ENCODE data around the gene MEDAG.

The MEDAG gene

GRCh38 chr13:30906411-30907051 is 460 bp downstream of the MEDAG start:
- Histone ChIP-seq H3K4me1 (ENCODE audit: control insufficient read depth in 1 of 2, insufficient read depth in 2 of 2, low read length in 2 of 2) (no peaks in the 10 kb centered on the region), H3K36me3 (ENCODE audit: control insufficient read depth in 1 of 2, insufficient read depth in 2 of 2, low read length in 2 of 2) (no peaks in the 10 kb centered on the region), H3K9me3 (ENCODE audit: control insufficient read depth in 1 of 2, low read length in 2 of 2) (no peaks in the 10 kb centered on the region), H3K27me3 (ENCODE audit: control insufficient read depth in 1 of 2, insufficient read depth in 2 of 2, low read length in 2 of 2) (peaks cover 33 to 46% of the 10 kb centered on the region in 2 donors), H3K4me3 (ENCODE audit: low read depth in 1 of 2, low read length in 2 of 2) (peak overlapping the region in 1 of 2 donors; percentile 21), H3K9ac (ENCODE audit: low read depth in 1 of 2, low read length in 2 of 2) (no peak overlapping the region), H3K27ac (ENCODE audit: low read depth, low read length) (no peak overlapping the region)

DNA sequence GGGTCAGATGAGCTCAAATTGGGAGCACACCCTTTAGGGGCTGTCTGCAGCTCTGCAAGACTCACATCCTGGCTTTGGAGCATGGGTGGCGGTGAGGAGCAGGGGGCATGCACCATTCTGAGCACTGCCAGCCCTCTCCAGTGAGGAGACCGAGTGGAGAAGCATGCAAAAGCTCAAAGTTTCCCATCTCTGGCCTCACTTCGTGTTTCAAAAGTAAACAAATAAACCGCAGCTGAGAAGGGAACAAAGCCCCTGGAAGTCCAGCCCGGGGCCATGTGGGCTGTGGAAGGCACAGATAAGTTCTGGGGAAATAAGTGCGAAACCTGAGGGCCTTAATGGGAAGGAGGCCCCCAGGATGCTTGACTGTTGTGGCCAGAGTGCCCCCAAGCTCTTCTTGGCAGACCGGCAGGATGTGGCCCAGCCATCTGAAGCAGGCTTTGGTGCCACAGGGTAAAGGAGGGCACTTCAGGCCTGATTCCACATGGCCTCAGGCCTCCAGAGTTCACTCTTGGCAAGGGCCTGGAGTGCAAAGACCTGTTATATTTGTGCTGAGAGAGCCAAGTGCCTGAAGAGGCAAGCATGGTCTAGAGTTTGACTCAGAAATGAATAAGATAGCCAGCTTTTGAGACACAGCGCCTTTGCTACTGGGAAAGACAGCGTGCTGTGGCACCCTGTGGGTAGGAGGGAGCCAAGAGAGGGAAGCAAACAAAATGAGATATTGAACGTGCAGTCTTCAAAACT is 1.2 kb downstream of the MEDAG start:
- H3K9me3 ChIP-seq (ENCODE audit: control insufficient read depth in 1 of 2, low read length in 2 of 2): no peaks in the 10 kb centered on the region
- H3K4me1 ChIP-seq (ENCODE audit: control insufficient read depth in 1 of 2, insufficient read depth in 2 of 2, low read length in 2 of 2): no peaks in the 10 kb centered on the region
- H3K4me3 ChIP-seq (ENCODE audit: low read depth in 1 of 2, low read length in 2 of 2): no peak overlapping the region
- H3K27ac ChIP-seq (ENCODE audit: low read depth, low read length): no peak overlapping the region
- no peaks in the 10 kb centered on the region for H3K36me3 ChIP-seq (ENCODE audit: control insufficient read depth in 1 of 2, insufficient read depth in 2 of 2, low read length in 2 of 2)
- H3K9ac ChIP-seq (ENCODE audit: low read depth in 1 of 2, low read length in 2 of 2): no peak overlapping the region
- H3K27me3 ChIP-seq (ENCODE audit: control insufficient read depth in 1 of 2, insufficient read depth in 2 of 2, low read length in 2 of 2): peaks cover 33 to 42% of the 10 kb centered on the region in 2 donors

DNA sequence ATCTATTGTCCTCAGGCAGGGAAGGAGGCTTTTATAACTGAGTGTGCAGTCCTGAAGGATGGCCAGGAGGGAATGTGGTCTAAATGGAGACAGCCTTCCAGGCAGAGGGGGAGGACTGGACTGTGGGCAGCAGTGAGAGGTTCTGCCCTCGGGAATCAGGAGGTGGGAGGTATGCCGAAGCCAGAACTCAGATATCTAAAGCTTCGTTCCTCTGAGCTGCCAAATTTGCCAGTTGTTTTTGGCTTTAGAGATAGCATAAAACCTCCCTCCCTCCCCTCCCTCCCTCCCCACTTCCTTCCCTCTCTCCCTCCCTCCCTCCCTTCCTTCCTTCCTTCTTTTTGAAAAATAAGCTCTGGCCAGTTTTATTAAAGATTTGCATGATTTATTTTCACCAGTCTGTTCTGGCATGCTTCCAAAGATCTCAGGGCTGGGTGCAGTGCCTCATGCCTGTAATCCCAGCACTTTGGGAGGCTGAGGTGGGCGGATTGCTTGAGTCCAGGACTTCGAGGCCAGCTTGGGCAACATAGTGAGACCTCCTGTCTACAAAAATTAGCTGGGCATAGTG is 2.4 kb downstream of the MEDAG start:
- H3K27ac ChIP-seq (ENCODE audit: low read depth, low read length): no peak overlapping the region
- H3K9ac ChIP-seq (ENCODE audit: low read depth in 1 of 2, low read length in 2 of 2): no peak overlapping the region
- H3K4me1 ChIP-seq (ENCODE audit: control insufficient read depth in 1 of 2, insufficient read depth in 2 of 2, low read length in 2 of 2): no peaks in the 10 kb centered on the region
- H3K4me3 ChIP-seq (ENCODE audit: low read depth in 1 of 2, low read length in 2 of 2): no peak overlapping the region
- no peaks in the 10 kb centered on the region for H3K9me3 ChIP-seq (ENCODE audit: control insufficient read depth in 1 of 2, low read length in 2 of 2)
- H3K27me3 ChIP-seq (ENCODE audit: control insufficient read depth in 1 of 2, insufficient read depth in 2 of 2, low read length in 2 of 2): peaks cover 33 to 35% of the 10 kb centered on the region in 2 donors
- H3K36me3 ChIP-seq (ENCODE audit: control insufficient read depth in 1 of 2, insufficient read depth in 2 of 2, low read length in 2 of 2): no peaks in the 10 kb centered on the region

GRCh38 chr13:30910676-30911075 is 4.6 kb downstream of the MEDAG start:
- Histone ChIP-seq H3K9me3 (ENCODE audit: control insufficient read depth in 1 of 2, low read length in 2 of 2) (no peaks in the 10 kb centered on the region), H3K4me1 (ENCODE audit: control insufficient read depth in 1 of 2, insufficient read depth in 2 of 2, low read length in 2 of 2) (no peaks in the 10 kb centered on the region), H3K4me3 (ENCODE audit: low read depth in 1 of 2, low read length in 2 of 2) (no peak overlapping the region), H3K27ac (ENCODE audit: low read depth, low read length) (no peak overlapping the region), H3K36me3 (ENCODE audit: control insufficient read depth in 1 of 2, insufficient read depth in 2 of 2, low read length in 2 of 2) (no peaks in the 10 kb centered on the region), H3K27me3 (ENCODE audit: control insufficient read depth in 1 of 2, insufficient read depth in 2 of 2, low read length in 2 of 2) (peaks cover 15 to 23% of the 10 kb centered on the region in 2 donors), H3K9ac (ENCODE audit: low read depth in 1 of 2, low read length in 2 of 2) (no peak overlapping the region)

GRCh38 chr13:30915691-30916541 is 9.8 kb downstream of the MEDAG start:
- H3K9ac ChIP-seq (ENCODE audit: low read depth in 1 of 2, low read length in 2 of 2): no peak overlapping the region
- no peak overlapping the region for H3K4me3 ChIP-seq (ENCODE audit: low read depth in 1 of 2, low read length in 2 of 2)
- peaks cover 0 to 3% of the 10 kb centered on the region in 2 donors for H3K27me3 ChIP-seq (ENCODE audit: control insufficient read depth in 1 of 2, insufficient read depth in 2 of 2, low read length in 2 of 2)
- no peak overlapping the region for H3K27ac ChIP-seq (ENCODE audit: low read depth, low read length)
- no peaks in the 10 kb centered on the region for H3K9me3 ChIP-seq (ENCODE audit: control insufficient read depth in 1 of 2, low read length in 2 of 2)
- H3K4me1 ChIP-seq (ENCODE audit: control insufficient read depth in 1 of 2, insufficient read depth in 2 of 2, low read length in 2 of 2): no peaks in the 10 kb centered on the region
- no peaks in the 10 kb centered on the region for H3K36me3 ChIP-seq (ENCODE audit: control insufficient read depth in 1 of 2, insufficient read depth in 2 of 2, low read length in 2 of 2)

DNA sequence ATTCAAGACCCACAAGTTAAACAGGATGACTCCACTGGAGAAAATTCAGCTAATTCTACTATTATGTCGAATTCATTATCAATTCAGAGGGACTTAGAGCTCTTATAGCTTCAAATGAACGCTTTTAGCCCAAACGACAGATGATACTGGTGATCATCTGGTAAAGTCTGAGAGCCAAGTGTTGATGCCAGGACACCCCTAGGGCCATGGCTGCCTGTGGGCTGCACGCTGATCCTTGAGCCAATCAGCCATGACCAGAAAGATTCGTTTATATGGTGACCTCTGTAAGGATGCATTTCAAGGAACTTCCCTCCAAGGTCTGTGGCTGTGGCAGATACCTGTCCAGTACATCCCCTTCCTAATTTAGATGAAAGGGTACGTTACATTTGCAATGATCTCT is 10.9 kb downstream of the MEDAG start:
- Histone ChIP-seq H3K27ac (ENCODE audit: low read depth, low read length) (no peak overlapping the region), H3K4me3 (ENCODE audit: low read depth in 1 of 2, low read length in 2 of 2) (no peak overlapping the region), H3K9ac (ENCODE audit: low read depth in 1 of 2, low read length in 2 of 2) (no peak overlapping the region), H3K36me3 (ENCODE audit: control insufficient read depth in 1 of 2, insufficient read depth in 2 of 2, low read length in 2 of 2) (no peaks in the 10 kb centered on the region), H3K27me3 (ENCODE audit: control insufficient read depth in 1 of 2, insufficient read depth in 2 of 2, low read length in 2 of 2) (peaks cover 0 to 3% of the 10 kb centered on the region in 2 donors), H3K9me3 (ENCODE audit: control insufficient read depth in 1 of 2, low read length in 2 of 2) (no peaks in the 10 kb centered on the region), H3K4me1 (ENCODE audit: control insufficient read depth in 1 of 2, insufficient read depth in 2 of 2, low read length in 2 of 2) (no peaks in the 10 kb centered on the region)

GRCh38 chr13:30918662-30919405 is 12.8 kb downstream of the MEDAG start:
- H3K4me3 ChIP-seq (ENCODE audit: low read depth in 1 of 2, low read length in 2 of 2): no peak overlapping the region
- H3K9me3 ChIP-seq (ENCODE audit: control insufficient read depth in 1 of 2, low read length in 2 of 2): no peaks in the 10 kb centered on the region
- no peaks in the 10 kb centered on the region for H3K4me1 ChIP-seq (ENCODE audit: control insufficient read depth in 1 of 2, insufficient read depth in 2 of 2, low read length in 2 of 2)
- H3K9ac ChIP-seq (ENCODE audit: low read depth in 1 of 2, low read length in 2 of 2): no peak overlapping the region
- H3K27me3 ChIP-seq (ENCODE audit: control insufficient read depth in 1 of 2, insufficient read depth in 2 of 2, low read length in 2 of 2): peaks cover 0 to 3% of the 10 kb centered on the region in 2 donors
- H3K27ac ChIP-seq (ENCODE audit: low read depth, low read length): no peak overlapping the region
- H3K36me3 ChIP-seq (ENCODE audit: control insufficient read depth in 1 of 2, insufficient read depth in 2 of 2, low read length in 2 of 2): no peaks in the 10 kb centered on the region

GRCh38 chr13:30920162-30920909 is 14.3 kb downstream of the MEDAG start:
- Histone ChIP-seq H3K9ac (ENCODE audit: low read depth in 1 of 2, low read length in 2 of 2) (no peak overlapping the region), H3K9me3 (ENCODE audit: control insufficient read depth in 1 of 2, low read length in 2 of 2) (no peaks in the 10 kb centered on the region), H3K27ac (ENCODE audit: low read depth, low read length) (no peak overlapping the region), H3K27me3 (ENCODE audit: control insufficient read depth in 1 of 2, insufficient read depth in 2 of 2, low read length in 2 of 2) (peaks cover 0 to 3% of the 10 kb centered on the region in 2 donors), H3K36me3 (ENCODE audit: control insufficient read depth in 1 of 2, insufficient read depth in 2 of 2, low read length in 2 of 2) (no peaks in the 10 kb centered on the region), H3K4me3 (ENCODE audit: low read depth in 1 of 2, low read length in 2 of 2) (no peak overlapping the region), H3K4me1 (ENCODE audit: control insufficient read depth in 1 of 2, insufficient read depth in 2 of 2, low read length in 2 of 2) (no peaks in the 10 kb centered on the region)

GRCh38 chr13:30923418-30923817 is 17.3 kb downstream of the MEDAG start:
- Histone ChIP-seq H3K4me1 (ENCODE audit: control insufficient read depth in 1 of 2, insufficient read depth in 2 of 2, low read length in 2 of 2) (no peaks in the 10 kb centered on the region), H3K9me3 (ENCODE audit: control insufficient read depth in 1 of 2, low read length in 2 of 2) (no peaks in the 10 kb centered on the region), H3K4me3 (ENCODE audit: low read depth in 1 of 2, low read length in 2 of 2) (no peak overlapping the region), H3K36me3 (ENCODE audit: control insufficient read depth in 1 of 2, insufficient read depth in 2 of 2, low read length in 2 of 2) (no peaks in the 10 kb centered on the region), H3K27me3 (ENCODE audit: control insufficient read depth in 1 of 2, insufficient read depth in 2 of 2, low read length in 2 of 2) (no peaks in the 10 kb centered on the region), H3K27ac (ENCODE audit: low read depth, low read length) (no peak overlapping the region), H3K9ac (ENCODE audit: low read depth in 1 of 2, low read length in 2 of 2) (no peak overlapping the region)
